Measurements from ENCODE around the gene WIZ. TPM values are rescaled to one million over a fixed set of nuclear protein-coding genes. Genes with fewer than 3 reads are reported as not detected.
"Not testable (repeated sequence)": the region's sequence is repeated elsewhere in the genome, so short reads cannot be mapped to it uniquely, and the experiment has no call there.

The WIZ gene
- total RNA-seq, result 17.6 TPM
- 1 to 10 TPM in 2 of 4 donors, under 1 TPM in 2; 0.25 to 1.5 (median 0.71) TPM for polyA plus RNA-seq

GRCh38 chr19:15449620-15450527 lies at the start of gene WIZ:
Gene WIZ (minus strand): TSS chr19:15449956. CDS start chr19:15448307, 1,649 bp downstream.
- no peaks in the 10 kb centered on the region for H3K27me3 ChIP-seq (ENCODE audit: control insufficient read depth, insufficient read depth, low read length)
- H3K4me3 Mint-ChIP-seq, result peak within 1 kb of the TSS; percentile 83 to 90 (median 88)
- peaks cover 12% of the 10 kb centered on the region for H3K4me1 ChIP-seq (ENCODE audit: control insufficient read depth, insufficient read depth, low read length, poor library complexity, severe bottlenecking)
- H3K36me3 ChIP-seq (ENCODE audit: control insufficient read depth, insufficient read depth, low read length), result peaks cover 29% of the 10 kb centered on the region
- peaks cover 24% of the 10 kb centered on the region for H3K36me3 Mint-ChIP-seq
- H3K9me3 ChIP-seq (ENCODE audit: control insufficient read depth in 2 of 2, low read length in 2 of 2), result no peaks in the 10 kb centered on the region
- H3K4me1 Mint-ChIP-seq, result peaks cover 0 to 31% (median 20%) of the 10 kb centered on the region in 4 donors
- no peak within 1 kb of the TSS for H3K4me3 ChIP-seq (ENCODE audit: low read depth, low read length)
- peak within 1 kb of the TSS; percentile 77 for H3K27ac ChIP-seq (ENCODE audit: insufficient read depth, low read length, poor library complexity, severe bottlenecking)
- no peaks in the 10 kb centered on the region for H3K9me3 Mint-ChIP-seq
- ATAC-seq (ENCODE audit: low read depth in 2 of 2) (peak; percentile 73 to 75), DNase-seq (peak; percentile 74 to 85 (median 77))
- peak within 1 kb of the TSS; percentile 88 to 96 (median 93) for H3K27ac Mint-ChIP-seq
- peaks cover 9% of the 10 kb centered on the region for H3K27me3 Mint-ChIP-seq

GRCh38 chr19:15498910-15499309 lies 49.2 kb upstream of the WIZ start:
- H3K9me3 Mint-ChIP-seq, result no peaks in the 10 kb centered on the region
- ATAC-seq (ENCODE audit: low read depth in 2 of 2), result no peak

GRCh38 chr19:15498156-15498858 lies 48.6 kb upstream of the WIZ start:
- no peaks in the 10 kb centered on the region for H3K36me3 ChIP-seq (ENCODE audit: control insufficient read depth, insufficient read depth, low read length)
- Mint-ChIP-seq H3K9me3 (no peaks in the 10 kb centered on the region), H3K4me1 (peaks cover 0 to 22% (median 2%) of the 10 kb centered on the region in 4 donors), H3K27ac (no peak overlapping the region), H3K4me3 (no peak overlapping the region), H3K36me3 (no peaks in the 10 kb centered on the region), H3K27me3 (peaks cover 8% of the 10 kb centered on the region)
- H3K27ac ChIP-seq (ENCODE audit: insufficient read depth, low read length, poor library complexity, severe bottlenecking), result no peak overlapping the region
- peaks cover 2% of the 10 kb centered on the region for H3K27me3 ChIP-seq (ENCODE audit: control insufficient read depth, insufficient read depth, low read length)
- DNase-seq, result no peak
- no peaks in the 10 kb centered on the region for H3K9me3 ChIP-seq (ENCODE audit: control insufficient read depth in 2 of 2, low read length in 2 of 2)
- H3K4me3 ChIP-seq (ENCODE audit: low read depth, low read length), result no peak overlapping the region
- no peak for ATAC-seq (ENCODE audit: low read depth in 2 of 2)
- H3K4me1 ChIP-seq (ENCODE audit: control insufficient read depth, insufficient read depth, low read length, poor library complexity, severe bottlenecking), result no peaks in the 10 kb centered on the region

More at GRCh38 chr19:15498910-15499309, 49.2 kb upstream of the WIZ start:
- Histone ChIP-seq H3K27ac (ENCODE audit: insufficient read depth, low read length, poor library complexity, severe bottlenecking) (no peak overlapping the region), H3K4me1 (ENCODE audit: control insufficient read depth, insufficient read depth, low read length, poor library complexity, severe bottlenecking) (no peaks in the 10 kb centered on the region), H3K36me3 (ENCODE audit: control insufficient read depth, insufficient read depth, low read length) (no peaks in the 10 kb centered on the region), H3K4me3 (ENCODE audit: low read depth, low read length) (no peak overlapping the region), H3K27me3 (ENCODE audit: control insufficient read depth, insufficient read depth, low read length) (peaks cover 2% of the 10 kb centered on the region), H3K9me3 (ENCODE audit: control insufficient read depth in 2 of 2, low read length in 2 of 2) (no peaks in the 10 kb centered on the region)
- Mint-ChIP-seq H3K36me3 (no peaks in the 10 kb centered on the region), H3K27ac (no peak overlapping the region), H3K27me3 (peaks cover 8% of the 10 kb centered on the region), H3K4me3 (no peak overlapping the region), H3K4me1 (peaks cover 0 to 22% (median 2%) of the 10 kb centered on the region in 4 donors)
- no peak for DNase-seq

- Histone ChIP-seq H3K27ac (ENCODE audit: insufficient read depth, low read length, poor library complexity, severe bottlenecking) (no peak overlapping the region), H3K4me1 (ENCODE audit: control insufficient read depth, insufficient read depth, low read length, poor library complexity, severe bottlenecking) (no peaks in the 10 kb centered on the region), H3K36me3 (ENCODE audit: control insufficient read depth, insufficient read depth, low read length) (no peaks in the 10 kb centered on the region), H3K27me3 (ENCODE audit: control insufficient read depth, insufficient read depth, low read length) (no peaks in the 10 kb centered on the region), H3K9me3 (ENCODE audit: control insufficient read depth in 2 of 2, low read length in 2 of 2) (no peaks in the 10 kb centered on the region), H3K4me3 (ENCODE audit: low read depth, low read length) (no peak overlapping the region)
- no peak overlapping the region for H3K27ac Mint-ChIP-seq
- no peak for ATAC-seq (ENCODE audit: low read depth in 2 of 2)
- DNase-seq, result no peak
- peaks cover 0 to 8% (median 0%) of the 10 kb centered on the region in 4 donors for H3K4me1 Mint-ChIP-seq
- no peak overlapping the region for H3K4me3 Mint-ChIP-seq
- H3K9me3 Mint-ChIP-seq, result peaks cover 0 to 2% (median 0%) of the 10 kb centered on the region in 7 donors
- no peaks in the 10 kb centered on the region for H3K36me3 Mint-ChIP-seq
- H3K27me3 Mint-ChIP-seq, result peaks cover 7% of the 10 kb centered on the region
These were observed 45.4 kb upstream of the WIZ start for GRCh38 chr19:15495151-15495550.

GRCh38 chr19:15488489-15489226 lies 38.9 kb upstream of the WIZ start:
- H3K27ac Mint-ChIP-seq, result no peak overlapping the region
- H3K4me1 Mint-ChIP-seq, result no peaks in the 10 kb centered on the region

GRCh38 chr19:15487038-15487437 lies 37.3 kb upstream of the WIZ start:
- Mint-ChIP-seq H3K27me3 (no peaks in the 10 kb centered on the region), H3K36me3 (no peaks in the 10 kb centered on the region), H3K4me1 (peaks cover 0 to 7% (median 4%) of the 10 kb centered on the region in 4 donors), H3K4me3 (no peak overlapping the region), H3K27ac (peak overlapping the region in 1 of 3 donors; percentile 28), H3K9me3 (peaks cover 0 to 4% (median 0%) of the 10 kb centered on the region in 7 donors)
- no peaks in the 10 kb centered on the region for H3K4me1 ChIP-seq (ENCODE audit: control insufficient read depth, insufficient read depth, low read length, poor library complexity, severe bottlenecking)
- no peaks in the 10 kb centered on the region for H3K27me3 ChIP-seq (ENCODE audit: control insufficient read depth, insufficient read depth, low read length)
- H3K9me3 ChIP-seq (ENCODE audit: control insufficient read depth in 2 of 2, low read length in 2 of 2), result no peaks in the 10 kb centered on the region
- ATAC-seq (ENCODE audit: low read depth in 2 of 2) (no peak), DNase-seq (no peak)
- no peaks in the 10 kb centered on the region for H3K36me3 ChIP-seq (ENCODE audit: control insufficient read depth, insufficient read depth, low read length)
- no peak overlapping the region for H3K27ac ChIP-seq (ENCODE audit: insufficient read depth, low read length, poor library complexity, severe bottlenecking)
- no peak overlapping the region for H3K4me3 ChIP-seq (ENCODE audit: low read depth, low read length)

More at GRCh38 chr19:15488489-15489226, 38.9 kb upstream of the WIZ start:
- H3K36me3 Mint-ChIP-seq, result no peaks in the 10 kb centered on the region
- no peaks in the 10 kb centered on the region for H3K36me3 ChIP-seq (ENCODE audit: control insufficient read depth, insufficient read depth, low read length)
- DNase-seq (no peak), ATAC-seq (ENCODE audit: low read depth in 2 of 2) (no peak)
- peaks cover 0 to 4% (median 0%) of the 10 kb centered on the region in 7 donors for H3K9me3 Mint-ChIP-seq
- peaks cover 6% of the 10 kb centered on the region for H3K27me3 Mint-ChIP-seq
- no peak overlapping the region for H3K4me3 Mint-ChIP-seq
- H3K27ac ChIP-seq (ENCODE audit: insufficient read depth, low read length, poor library complexity, severe bottlenecking), result no peak overlapping the region
- no peaks in the 10 kb centered on the region for H3K9me3 ChIP-seq (ENCODE audit: control insufficient read depth in 2 of 2, low read length in 2 of 2)
- H3K4me1 ChIP-seq (ENCODE audit: control insufficient read depth, insufficient read depth, low read length, poor library complexity, severe bottlenecking), result no peaks in the 10 kb centered on the region
- no peak overlapping the region for H3K4me3 ChIP-seq (ENCODE audit: low read depth, low read length)
- H3K27me3 ChIP-seq (ENCODE audit: control insufficient read depth, insufficient read depth, low read length), result no peaks in the 10 kb centered on the region

- not testable (repeated sequence) for H3K27me3 ChIP-seq (ENCODE audit: control insufficient read depth, insufficient read depth, low read length); H3K4me1 Mint-ChIP-seq
These were observed 36.0 kb upstream of the WIZ start for GRCh38 chr19:15485768-15486167.

More at GRCh38 chr19:15485768-15486167, 36.0 kb upstream of the WIZ start:
- not testable (repeated sequence) for ATAC-seq (ENCODE audit: low read depth in 2 of 2); H3K27me3 Mint-ChIP-seq; H3K36me3 Mint-ChIP-seq; H3K27ac Mint-ChIP-seq; H3K4me3 Mint-ChIP-seq; H3K9me3 Mint-ChIP-seq; H3K36me3 ChIP-seq (ENCODE audit: control insufficient read depth, insufficient read depth, low read length); DNase-seq; H3K4me1 ChIP-seq (ENCODE audit: control insufficient read depth, insufficient read depth, low read length, poor library complexity, severe bottlenecking); H3K4me3 ChIP-seq (ENCODE audit: low read depth, low read length); H3K9me3 ChIP-seq (ENCODE audit: control insufficient read depth in 2 of 2, low read length in 2 of 2); H3K27ac ChIP-seq (ENCODE audit: insufficient read depth, low read length, poor library complexity, severe bottlenecking)

Measured in CD4-positive, CD25-positive, alpha-beta regulatory T cell (primary cell).